Ishikawa (cell line): ENCODE results near the gene OMA1.

Experiments
- CEBPB ChIP-seq: IDR thresholded peaks from 2 replicates; pipeline ENCODE4 v1.6.1; 2012
- CREB1 ChIP-seq: IDR thresholded peaks from 2 replicates; pipeline ENCODE4 v1.6.1; 2012; ENCODE audit warnings: low read depth
- EGR1 ChIP-seq: IDR thresholded peaks from 2 replicates; pipeline ENCODE4 v1.6.1; 2012
- EP300 ChIP-seq: IDR thresholded peaks from 2 replicates; pipeline ENCODE4 v1.6.1; 2012; ENCODE audit warnings: borderline replicate concordance
- FOXM1 ChIP-seq: IDR thresholded peaks from 2 replicates; pipeline ENCODE4 v1.6.1; 2012; ENCODE audit warnings: low read depth, borderline replicate concordance
- MAX ChIP-seq: IDR thresholded peaks from 2 replicates; pipeline ENCODE4 v1.6.1; 2012
- NFIC ChIP-seq: IDR thresholded peaks from 2 replicates; pipeline ENCODE4 v1.6.1; 2012
- RAD21 ChIP-seq: IDR thresholded peaks from 2 replicates; pipeline ENCODE4 v1.6.1; 2012; ENCODE audit warnings: low read depth
- REST ChIP-seq: IDR thresholded peaks from 2 replicates; pipeline ENCODE4 v1.6.1; 2012; ENCODE audit warnings: low read depth, mild to moderate bottlenecking
- TAF1 ChIP-seq: IDR thresholded peaks from 2 replicates; pipeline ENCODE4 v1.6.1; 2012; ENCODE audit warnings: low read depth, mild to moderate bottlenecking
- TCF12 ChIP-seq: IDR thresholded peaks from 2 replicates; pipeline ENCODE4 v1.6.1; 2012; ENCODE audit warnings: low read depth
- TEAD4 ChIP-seq: IDR thresholded peaks from 2 replicates; pipeline ENCODE4 v1.6.1; 2012
- USF1 ChIP-seq: IDR thresholded peaks from 2 replicates; pipeline ENCODE4 v1.6.1; 2012
- YY1 ChIP-seq: IDR thresholded peaks from 2 replicates; pipeline ENCODE4 v1.6.1; 2012; ENCODE audit warnings: low read depth
- ZBTB7A ChIP-seq: IDR thresholded peaks from 2 replicates; pipeline ENCODE4 v1.6.1; 2012; ENCODE audit warnings: low read depth

The OMA1 gene

GRCh38 chr1:58566339-58566738, 19.8 kb upstream of the OMA1 start:
- TF ChIP-seq TAF1: no peak
- no peak for TF ChIP-seq EP300
- no peak for TF ChIP-seq EGR1
- TF ChIP-seq USF1: no peak
- TF ChIP-seq CEBPB: no peak
- no peak for TF ChIP-seq FOXM1
- TF ChIP-seq RAD21: no peak

GRCh38 chr1:58561633-58562032, 15.1 kb upstream of the OMA1 start:
- TF ChIP-seq CEBPB: no peak
- no peak for TF ChIP-seq FOXM1
- TF ChIP-seq MAX: no peak
- TF ChIP-seq NFIC: no peak
- TF ChIP-seq RAD21: no peak
- no peak for TF ChIP-seq EGR1
- no peak for TF ChIP-seq TAF1
- TF ChIP-seq EP300: no peak
- TF ChIP-seq TCF12: no peak
- no peak for TF ChIP-seq CREB1
- TF ChIP-seq USF1: no peak

GRCh38 chr1:58555393-58555792, 8.9 kb upstream of the OMA1 start:
- no peak for TF ChIP-seq EP300
- no peak for TF ChIP-seq NFIC
- TF ChIP-seq EGR1: no peak

GRCh38 chr1:58551186-58552140, 4.9 kb upstream of the OMA1 start:
- no peak for TF ChIP-seq CEBPB
- no peak for TF ChIP-seq FOXM1
- no peak for TF ChIP-seq TCF12

GRCh38 chr1:58548371-58548770, 1.8 kb upstream of the OMA1 start:
- TF ChIP-seq REST (no peak), EP300 (no peak), TCF12 (no peak), RAD21 (no peak), NFIC (no peak), YY1 (no peak), MAX (no peak), FOXM1 (no peak), CEBPB (no peak), TEAD4 (no peak), TAF1 (no peak), ZBTB7A (no peak), EGR1 (no peak), USF1 (no peak), CREB1 (no peak)

GRCh38 chr1:58545591-58546519, 671 bp downstream of the OMA1 start:
- TF ChIP-seq REST: no peak
- TF ChIP-seq TEAD4: no peak
- no peak for TF ChIP-seq CEBPB
- TF ChIP-seq CREB1: no peak
- no peak for TF ChIP-seq TCF12
- TF ChIP-seq EGR1: no peak
- TF ChIP-seq RAD21: no peak
- 0 out of 2 replicates have a peak, but pooled peaks have one; percentile 2 for TF ChIP-seq TAF1
- no peak for TF ChIP-seq EP300
- TF ChIP-seq YY1: no peak
- TF ChIP-seq ZBTB7A: 0 out of 2 replicates have a peak, but pooled peaks have one; percentile 34
- peak; percentile 15; the same call in 1 of the 2 replicates for TF ChIP-seq MAX
- no peak for TF ChIP-seq FOXM1
- no peak for TF ChIP-seq NFIC
- peak; percentile 39; the same call in 1 of the 2 replicates for TF ChIP-seq USF1
